Measurements from ENCODE around the gene AIF1. TPM values are rescaled to one million over a fixed set of nuclear protein-coding genes. Genes with fewer than 3 reads are reported as not detected.

AIF1 gene
- 100 to 1,000 TPM; 120 to 129 TPM for total RNA-seq

- intact Hi-C loops (cut with micrococcal nuclease) = no loop called here
- H3K9me3 Mint-ChIP-seq = no peaks in the 10 kb centered on the region
- peaks cover 16% of the 10 kb centered on the region for H3K36me3 Mint-ChIP-seq (ENCODE audit: low read depth)
- H3K4me1 Mint-ChIP-seq (ENCODE audit: low read depth) = peaks cover 43% of the 10 kb centered on the region
- H3K4me3 Mint-ChIP-seq = peak within 1 kb of the TSS; percentile 77
- no peak for DNase-seq
- H3K27me3 Mint-ChIP-seq (ENCODE audit: low read depth) = no peaks in the 10 kb centered on the region
- CTCF ChIA-PET = interaction anchor here (6.4 kb wide), 1 partner anchor 17 kb away, joined by 41 read pairs; no protein-coding TSS in a partner anchor
- peak within 1 kb of the TSS; percentile 91 for H3K27ac Mint-ChIP-seq
Observed at GRCh38 chr6:31614684-31615578, at the start of gene AIF1. Gene AIF1, plus strand, starts transcription at chr6:31615234. Its CDS starts 96 bp downstream, at chr6:31615330.

GRCh38 chr6:31567531-31568370 lies 47.3 kb upstream of the AIF1 start:
- Mint-ChIP-seq H3K9me3 (no peaks in the 10 kb centered on the region), H3K27ac (peak overlapping the region; percentile 83), H3K4me3 (peak overlapping the region; percentile 34), H3K4me1 (ENCODE audit: low read depth) (peaks cover 75% of the 10 kb centered on the region), H3K36me3 (ENCODE audit: low read depth) (peaks cover 8% of the 10 kb centered on the region), H3K27me3 (ENCODE audit: low read depth) (no peaks in the 10 kb centered on the region)
- intact Hi-C loops (cut with micrococcal nuclease) = loop anchor here (1.0 kb wide), 5 partner anchors 7 to 53 kb away; partner anchors contain the start of genes NFKBIL1 and PRRC2A
- peak; percentile 25 for DNase-seq
- CTCF ChIA-PET = interaction anchor here (0.7 to 4.5 kb wide), 8 partner anchors 10 to 202 kb away, joined by 3 to 47 read pairs (median 5); partner anchors contain the start of genes LST1 and LTB

GRCh38 chr6:31568537-31568961 lies 46.5 kb upstream of the AIF1 start:
- no peaks in the 10 kb centered on the region for H3K27me3 Mint-ChIP-seq (ENCODE audit: low read depth)
- peaks cover 76% of the 10 kb centered on the region for H3K4me1 Mint-ChIP-seq (ENCODE audit: low read depth)
- DNase-seq = peak; percentile 85
- H3K27ac Mint-ChIP-seq = peak overlapping the region; percentile 83
- no peaks in the 10 kb centered on the region for H3K9me3 Mint-ChIP-seq
- H3K4me3 Mint-ChIP-seq = peak overlapping the region; percentile 34
- CTCF ChIA-PET = interaction anchor here (1.0 to 4.5 kb wide), 4 partner anchors 9 to 29 kb away, joined by 3 to 47 read pairs (median 22); partner anchors contain the start of genes LST1 and LTB
- intact Hi-C loops (cut with micrococcal nuclease) = loop anchor here (1.0 kb wide), 5 partner anchors 8 to 52 kb away; partner anchors contain the start of genes NFKBIL1 and PRRC2A
- peaks cover 16% of the 10 kb centered on the region for H3K36me3 Mint-ChIP-seq (ENCODE audit: low read depth)

- H3K4me3 Mint-ChIP-seq = no peak overlapping the region
- DNase-seq = no peak
- CTCF ChIA-PET = interaction anchor here (0.7 to 4.5 kb wide), 9 partner anchors 10 to 78 kb away, joined by 3 to 47 read pairs (median 8); partner anchors contain the start of genes LST1, LTB and NFKBIL1
- intact Hi-C loops (cut with micrococcal nuclease) = loop anchor here (10.0 kb wide), 1 partner anchor 1055 kb away; no protein-coding TSS in a partner anchor
- H3K4me1 Mint-ChIP-seq (ENCODE audit: low read depth) = peaks cover 82% of the 10 kb centered on the region
- no peaks in the 10 kb centered on the region for H3K27me3 Mint-ChIP-seq (ENCODE audit: low read depth)
- H3K27ac Mint-ChIP-seq = peak overlapping the region; percentile 61
- peaks cover 15% of the 10 kb centered on the region for H3K36me3 Mint-ChIP-seq (ENCODE audit: low read depth)
- H3K9me3 Mint-ChIP-seq = no peaks in the 10 kb centered on the region
Observed at GRCh38 chr6:31569861-31570536, 45.0 kb upstream of the AIF1 start.

GRCh38 chr6:31572041-31572911 lies 42.8 kb upstream of the AIF1 start, which contains the start of gene LTA:
Gene LTA, plus strand, starts transcription at chr6:31572289. Its CDS starts 454 bp downstream, at chr6:31572743.
- H3K27ac Mint-ChIP-seq = peak within 1 kb of the TSS; percentile 97
- DNase-seq = peak; percentile 88
- no peaks in the 10 kb centered on the region for H3K9me3 Mint-ChIP-seq
- peaks cover 35% of the 10 kb centered on the region for H3K36me3 Mint-ChIP-seq (ENCODE audit: low read depth)
- peak within 1 kb of the TSS; percentile 94 for H3K4me3 Mint-ChIP-seq
- no peaks in the 10 kb centered on the region for H3K27me3 Mint-ChIP-seq (ENCODE audit: low read depth)
- intact Hi-C loops (cut with micrococcal nuclease) = loop anchor here (1.0 to 10.0 kb wide), 4 partner anchors 8 to 1057 kb away; partner anchors contain the start of gene HSPA1B
- peaks cover 74% of the 10 kb centered on the region for H3K4me1 Mint-ChIP-seq (ENCODE audit: low read depth)
- CTCF ChIA-PET = interaction anchor here (1.9 to 19.5 kb wide), 5 partner anchors 13 to 23 kb away, joined by 11 to 618 read pairs (median 78); partner anchors contain the start of genes ATP6V1G2, DDX39B, LST1 and LTB

GRCh38 chr6:31573239-31574105 lies 41.6 kb upstream of the AIF1 start:
- intact Hi-C loops (cut with micrococcal nuclease) = loop anchor here (2.0 to 10.0 kb wide), 2 partner anchors 253 to 1059 kb away; partner anchors contain the start of gene HSPA1B
- no peaks in the 10 kb centered on the region for H3K9me3 Mint-ChIP-seq
- H3K36me3 Mint-ChIP-seq (ENCODE audit: low read depth) = peaks cover 44% of the 10 kb centered on the region
- peak overlapping the region; percentile 94 for H3K4me3 Mint-ChIP-seq
- peak overlapping the region; percentile 97 for H3K27ac Mint-ChIP-seq
- CTCF ChIA-PET = interaction anchor here (0.9 to 19.5 kb wide), 5 partner anchors 8 to 79 kb away, joined by 6 to 618 read pairs (median 78); partner anchors contain the start of genes ATP6V1G2, DDX39B, LST1 and LTB
- no peaks in the 10 kb centered on the region for H3K27me3 Mint-ChIP-seq (ENCODE audit: low read depth)
- H3K4me1 Mint-ChIP-seq (ENCODE audit: low read depth) = peaks cover 66% of the 10 kb centered on the region
- no peak for DNase-seq

GRCh38 chr6:31574106-31575061 lies 40.6 kb upstream of the AIF1 start:
- H3K36me3 Mint-ChIP-seq (ENCODE audit: low read depth) = peaks cover 49% of the 10 kb centered on the region
- intact Hi-C loops (cut with micrococcal nuclease) = loop anchor here (5.0 to 10.0 kb wide), 2 partner anchors 163 to 1060 kb away; partner anchors contain the start of gene CLIC1

GRCh38 chr6:31575335-31575901 lies 39.6 kb upstream of the AIF1 start, which contains the start of gene TNF:
Gene TNF, plus strand, starts transcription at chr6:31575565. Its CDS starts 177 bp downstream, at chr6:31575742.
- Mint-ChIP-seq H3K27ac (peak within 1 kb of the TSS; percentile 97), H3K9me3 (no peaks in the 10 kb centered on the region), H3K4me3 (peak within 1 kb of the TSS; percentile 94), H3K27me3 (ENCODE audit: low read depth) (no peaks in the 10 kb centered on the region), H3K4me1 (ENCODE audit: low read depth) (peaks cover 65% of the 10 kb centered on the region), H3K36me3 (ENCODE audit: low read depth) (peaks cover 49% of the 10 kb centered on the region)
- CTCF ChIA-PET = interaction anchor here (0.7 to 19.5 kb wide), 5 partner anchors 10 to 24 kb away, joined by 3 to 618 read pairs (median 78); partner anchors contain the start of genes ATP6V1G2, DDX39B, LST1 and LTB
- DNase-seq = peak; percentile 87
- intact Hi-C loops (cut with micrococcal nuclease) = loop anchor here (5.0 to 10.0 kb wide), 2 partner anchors 162 to 1061 kb away; partner anchors contain the start of gene CLIC1

More at GRCh38 chr6:31574106-31575061, 40.6 kb upstream of the AIF1 start:
- Mint-ChIP-seq H3K4me3 (peak overlapping the region; percentile 94), H3K9me3 (no peaks in the 10 kb centered on the region), H3K4me1 (ENCODE audit: low read depth) (peaks cover 66% of the 10 kb centered on the region), H3K27me3 (ENCODE audit: low read depth) (no peaks in the 10 kb centered on the region), H3K27ac (peak overlapping the region; percentile 97)
- DNase-seq = peak; percentile 46
- CTCF ChIA-PET = interaction anchor here (0.9 to 19.5 kb wide), 6 partner anchors 9 to 80 kb away, joined by 6 to 618 read pairs (median 42); partner anchors contain the start of genes ATP6V1G2, DDX39B, LST1 and LTB
